ENCODE data around the gene DLX6. TPM values are rescaled to one million over a fixed set of nuclear protein-coding genes. Genes with fewer than 3 reads are reported as not detected.

DLX6 gene
- total RNA-seq, 1 donor from 2014 or later: not detected

DNA sequence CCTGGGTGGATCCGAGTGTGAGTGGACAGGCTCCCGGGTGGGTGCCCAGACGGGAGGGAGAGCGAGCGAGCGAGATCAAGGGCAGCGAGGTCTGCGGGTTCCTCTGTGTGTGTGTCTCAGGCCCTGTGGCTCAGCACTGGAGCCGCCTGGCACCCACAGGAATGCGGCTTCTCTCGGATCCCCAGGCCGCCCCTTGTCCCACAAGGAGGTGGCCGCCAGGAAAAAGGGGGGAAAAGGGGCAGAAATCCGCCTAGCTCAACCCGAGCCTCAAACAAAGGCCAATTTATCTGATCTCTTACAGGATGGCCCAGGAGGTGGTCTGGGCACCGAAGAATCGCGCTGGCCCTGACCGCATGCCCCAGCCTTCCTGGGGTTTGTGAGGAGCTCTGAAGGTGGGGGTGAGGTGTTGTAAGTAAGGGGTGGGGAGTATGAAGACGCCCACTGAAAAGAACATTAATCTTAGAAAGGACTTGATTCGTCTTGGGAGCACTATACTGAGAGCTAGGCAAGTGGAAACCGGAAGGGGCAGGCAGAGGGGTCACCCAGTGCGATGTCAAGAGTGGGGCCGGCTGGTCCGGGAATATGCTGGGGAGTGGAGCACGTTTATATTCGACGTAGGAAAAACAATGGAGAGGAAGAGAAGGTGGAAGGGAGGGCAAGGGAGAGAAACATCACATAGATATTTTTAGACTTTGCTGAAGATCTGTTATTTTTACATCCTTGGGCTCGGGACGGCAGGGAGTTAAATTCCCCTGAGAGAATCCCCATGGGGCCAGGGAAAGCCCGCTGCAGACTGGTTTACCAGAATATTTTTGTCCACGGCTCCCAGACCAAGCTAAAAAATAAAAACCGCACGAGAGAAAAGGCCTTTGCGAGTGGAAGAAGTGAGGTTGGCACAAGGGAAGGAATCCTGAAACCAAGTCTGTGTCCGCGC is 12.1 kb downstream of the DLX6 start:
- no peak for DNase-seq
- no peaks in the 10 kb centered on the region for H3K36me3 ChIP-seq
- peaks cover 3% of the 10 kb centered on the region for H3K4me1 ChIP-seq
- ATAC-seq: no peak
- intact Hi-C loops (cut with DNase I): no loop called here
- no peak overlapping the region for H3K27ac ChIP-seq
- no peak for TF ChIP-seq CTCF (IDR thresholded peaks at IDR 0.05)
- H3K27me3 ChIP-seq: peaks cover 96% of the 10 kb centered on the region
- H3K9me3 ChIP-seq: no peaks in the 10 kb centered on the region
- H3K4me3 ChIP-seq: no peak overlapping the region

- no peak for TF ChIP-seq CTCF (IDR thresholded peaks at IDR 0.05)
- intact Hi-C loops (cut with DNase I): no loop called here
- Histone ChIP-seq H3K4me1 (peaks cover 3% of the 10 kb centered on the region), H3K27ac (no peak overlapping the region), H3K27me3 (peaks cover 95% of the 10 kb centered on the region), H3K9me3 (no peaks in the 10 kb centered on the region), H3K36me3 (no peaks in the 10 kb centered on the region), H3K4me3 (no peak overlapping the region)
- DNase-seq: no peak
- no peak for ATAC-seq
Observed at GRCh38 chr7:97018126-97018601, 12.8 kb downstream of the DLX6 start.

DNA sequence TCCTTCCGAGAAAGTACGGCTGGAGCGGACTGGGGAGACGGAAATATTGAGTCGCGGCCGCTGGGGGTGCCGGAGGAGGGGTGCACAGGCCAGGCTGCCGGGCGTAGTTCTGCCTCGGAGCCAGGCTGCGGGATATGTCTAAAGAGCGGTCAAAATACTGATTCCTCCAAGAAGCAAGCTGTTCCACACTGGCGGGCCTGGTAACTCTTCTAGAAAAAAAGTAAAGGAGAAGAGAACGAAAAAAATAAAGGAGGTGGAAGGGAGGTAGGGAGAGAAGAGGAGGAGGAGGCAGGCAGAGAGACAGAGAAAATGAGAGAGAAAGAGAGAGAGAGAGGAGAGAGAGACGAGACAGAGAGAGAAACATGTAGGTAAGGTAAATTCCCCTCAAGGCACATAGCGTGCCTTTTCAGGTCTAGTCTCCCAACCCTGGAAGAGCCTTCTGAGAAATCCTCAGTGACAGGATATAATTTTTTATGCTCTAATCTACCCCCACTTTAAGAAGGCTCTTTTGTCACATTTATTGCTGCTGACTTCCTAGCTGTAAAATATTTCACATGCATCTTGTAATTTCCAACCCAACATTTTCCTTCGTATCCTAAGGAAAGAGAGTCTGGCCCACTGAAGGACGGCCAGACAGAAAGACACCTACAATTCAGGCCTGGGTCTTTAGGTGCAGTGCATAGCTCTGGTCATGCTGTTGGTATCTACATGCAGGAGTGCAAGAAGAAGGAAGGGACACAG is 13.6 kb downstream of the DLX6 start:
- Histone ChIP-seq H3K9me3 (no peaks in the 10 kb centered on the region), H3K27ac (no peak overlapping the region), H3K27me3 (peaks cover 94% of the 10 kb centered on the region), H3K36me3 (no peaks in the 10 kb centered on the region), H3K4me1 (peaks cover 3% of the 10 kb centered on the region), H3K4me3 (no peak overlapping the region)
- intact Hi-C loops (cut with DNase I): no loop called here
- TF ChIP-seq CTCF (IDR thresholded peaks at IDR 0.05): no peak
- DNase-seq: no peak
- no peak for ATAC-seq

GRCh38 chr7:97019710-97020225 is 14.4 kb downstream of the DLX6 start:
- H3K36me3 ChIP-seq: no peaks in the 10 kb centered on the region
- intact Hi-C loops (cut with DNase I): no loop called here
- ATAC-seq (no peak), DNase-seq (no peak)
- H3K4me1 ChIP-seq: peaks cover 3% of the 10 kb centered on the region
- H3K27ac ChIP-seq: no peak overlapping the region
- H3K4me3 ChIP-seq: no peak overlapping the region
- H3K9me3 ChIP-seq: no peaks in the 10 kb centered on the region
- TF ChIP-seq CTCF (IDR thresholded peaks at IDR 0.05): no peak
- H3K27me3 ChIP-seq: peaks cover 94% of the 10 kb centered on the region

DNA sequence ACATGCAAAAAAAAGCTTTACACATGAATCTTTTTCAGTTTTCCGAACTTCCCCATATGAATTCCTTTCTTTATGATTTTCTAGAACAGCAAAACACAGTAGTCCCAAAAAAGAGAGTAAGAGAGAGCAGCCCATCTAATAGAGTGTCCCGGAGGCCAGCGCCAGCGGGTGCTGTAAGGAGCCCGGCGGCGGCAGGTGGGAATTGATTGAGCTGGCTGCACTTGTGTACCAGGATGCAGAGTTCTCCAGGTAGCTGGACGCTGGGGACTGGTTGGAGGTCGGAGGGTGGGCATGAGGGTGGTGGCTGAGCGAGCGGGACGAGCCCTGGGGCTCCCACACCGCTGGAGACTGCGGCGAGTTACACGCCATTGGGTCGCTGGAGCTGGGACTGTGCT is 15.2 kb downstream of the DLX6 start:
- H3K9me3 ChIP-seq: no peaks in the 10 kb centered on the region
- ATAC-seq: no peak
- intact Hi-C loops (cut with DNase I): no loop called here
- no peak overlapping the region for H3K27ac ChIP-seq
- H3K27me3 ChIP-seq: peaks cover 94% of the 10 kb centered on the region
- H3K36me3 ChIP-seq: no peaks in the 10 kb centered on the region
- TF ChIP-seq CTCF (IDR thresholded peaks at IDR 0.05): no peak
- peaks cover 3% of the 10 kb centered on the region for H3K4me1 ChIP-seq
- H3K4me3 ChIP-seq: no peak overlapping the region
- no peak for DNase-seq

Measured in upper lobe of right lung (tissue), 1 donor.